HG03097 (cell line): ENCODE data around the gene FOLR1.

Source experiments
- ATAC-seq: cut with Tn5 transposase; IDR thresholded peaks from one replicate; pipeline ENCODE4 v1.9.1; 2021; ENCODE audit not compliant: unreplicated experiment, low FRiP score

The FOLR1 gene

GRCh38 chr11:72233773-72234513 is 42.0 kb downstream of the FOLR1 start:
- ATAC-seq: no peak

GRCh38 chr11:72234514-72234830 is 42.5 kb downstream of the FOLR1 start:
- ATAC-seq: no peak

DNA sequence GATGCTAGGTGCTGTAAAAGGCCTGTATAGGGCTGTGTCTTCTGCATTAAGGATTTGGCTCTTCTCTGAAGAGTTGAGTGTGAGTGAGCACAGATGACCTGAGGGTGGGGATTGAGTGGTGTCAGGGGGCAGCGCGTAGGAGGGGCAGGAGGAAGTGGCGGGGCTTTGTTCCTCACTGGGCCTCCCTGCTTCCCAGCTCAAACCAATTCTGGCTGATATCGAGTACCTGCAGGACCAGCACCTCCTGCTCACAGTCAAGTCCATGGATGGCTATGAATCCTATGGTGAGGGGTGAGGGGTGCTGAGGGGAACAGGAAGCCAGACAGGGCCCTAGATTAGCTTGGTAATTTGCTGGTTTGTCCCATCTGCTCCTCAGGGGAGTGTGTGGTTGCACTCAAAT is 43.0 kb downstream of the FOLR1 start:
- no peak for ATAC-seq

DNA sequence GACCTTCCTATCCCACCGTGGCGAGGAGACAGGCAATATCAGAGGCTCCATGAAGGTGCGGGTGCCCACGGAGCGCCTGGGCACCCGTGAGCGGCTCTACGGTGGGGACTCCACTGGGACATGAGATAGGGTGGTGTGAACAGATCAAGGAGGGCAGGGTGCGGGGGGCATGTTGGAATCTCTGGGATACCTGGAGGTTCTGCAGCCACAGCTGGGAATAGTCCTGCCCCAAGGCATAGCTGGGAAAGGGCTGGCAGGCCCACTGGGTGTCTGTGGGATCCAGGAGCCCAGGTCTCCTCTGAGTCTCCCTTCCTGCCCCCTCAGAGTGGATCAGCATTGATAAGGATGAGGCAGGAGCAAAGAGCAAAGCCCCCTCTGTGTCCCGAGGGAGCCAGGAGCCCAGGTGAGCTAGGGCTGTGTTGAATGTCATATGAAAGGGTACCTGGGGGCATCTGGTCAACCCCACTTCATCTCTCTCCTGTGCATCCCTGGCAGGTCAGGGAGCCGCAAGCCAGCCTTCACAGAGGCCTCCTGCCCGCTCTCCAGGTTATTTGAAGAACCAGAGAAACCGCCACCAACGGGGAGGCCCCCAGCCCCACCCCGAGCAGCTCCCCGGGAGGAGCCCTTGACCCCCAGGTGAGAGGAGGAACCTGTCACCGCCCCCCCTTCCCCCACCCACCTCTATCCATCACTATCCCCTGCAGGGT is 43.6 kb downstream of the FOLR1 start:
- ATAC-seq: no peak

DNA sequence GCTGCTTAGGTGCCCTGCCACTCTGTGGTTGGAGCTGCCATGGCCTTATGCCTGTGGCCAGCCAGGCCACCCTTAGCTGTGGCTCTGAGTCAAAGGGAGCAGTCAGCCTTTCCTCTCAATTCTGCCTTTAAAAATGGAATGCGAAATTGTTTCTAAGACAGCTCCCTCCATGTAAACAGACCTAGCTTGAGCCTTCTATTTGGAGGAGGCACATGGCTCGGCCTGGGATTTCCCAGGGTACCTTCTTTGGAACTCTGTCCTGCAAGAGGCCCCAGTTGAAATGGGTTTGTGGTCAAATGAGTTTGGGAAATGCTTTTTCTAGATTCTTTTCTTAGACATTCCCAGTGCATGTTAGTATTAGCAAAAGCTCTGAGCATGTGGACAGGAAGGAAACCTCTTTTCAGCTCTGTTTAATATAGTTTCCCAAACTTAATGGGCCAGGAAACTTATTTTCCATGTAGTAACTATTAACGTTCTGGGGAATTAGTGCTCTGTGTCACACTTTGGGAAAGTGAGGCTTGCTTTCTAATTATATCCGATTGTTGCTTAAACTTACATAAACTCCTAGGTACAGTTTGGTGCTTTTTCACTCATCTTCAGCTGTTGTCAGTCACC is 44.2 kb downstream of the FOLR1 start:
- no peak for ATAC-seq

- no peak for ATAC-seq
Measured at GRCh38 chr11:72236774-72237111, 44.8 kb downstream of the FOLR1 start.

GRCh38 chr11:72237112-72237931 is 45.4 kb downstream of the FOLR1 start:
- ATAC-seq: no peak

- ATAC-seq: no peak
Measured at GRCh38 chr11:72238040-72238450, 46.1 kb downstream of the FOLR1 start.

GRCh38 chr11:72238492-72239312 is 46.8 kb downstream of the FOLR1 start:
- ATAC-seq: no peak

DNA sequence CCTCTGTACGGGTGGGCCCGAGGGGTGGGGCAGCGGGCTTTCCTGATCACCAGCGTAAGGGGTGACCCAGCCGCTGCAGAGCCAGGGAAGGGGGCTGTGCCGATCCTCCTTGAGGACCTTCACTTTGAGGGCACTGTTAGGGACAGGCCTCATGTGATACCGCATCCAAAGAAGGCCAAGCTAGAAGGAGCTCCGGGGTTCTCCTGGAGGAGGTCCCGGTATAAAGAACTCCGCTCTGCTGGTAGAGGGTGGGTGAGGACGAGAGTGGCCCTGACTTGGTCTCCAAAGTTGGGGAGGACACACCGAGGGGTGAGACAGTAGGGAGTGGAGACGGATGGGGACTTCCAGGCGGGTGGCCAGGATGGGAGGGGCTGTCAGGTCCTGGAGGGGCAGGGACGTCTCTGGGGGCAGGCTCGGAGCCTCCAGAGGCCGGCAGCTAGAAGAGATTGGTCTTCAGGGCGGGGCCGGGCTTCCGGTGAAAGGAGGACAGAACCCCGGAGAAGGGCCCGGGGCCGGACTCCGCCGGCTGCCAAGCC is 47.4 kb downstream of the FOLR1 start:
- ATAC-seq: no peak

DNA sequence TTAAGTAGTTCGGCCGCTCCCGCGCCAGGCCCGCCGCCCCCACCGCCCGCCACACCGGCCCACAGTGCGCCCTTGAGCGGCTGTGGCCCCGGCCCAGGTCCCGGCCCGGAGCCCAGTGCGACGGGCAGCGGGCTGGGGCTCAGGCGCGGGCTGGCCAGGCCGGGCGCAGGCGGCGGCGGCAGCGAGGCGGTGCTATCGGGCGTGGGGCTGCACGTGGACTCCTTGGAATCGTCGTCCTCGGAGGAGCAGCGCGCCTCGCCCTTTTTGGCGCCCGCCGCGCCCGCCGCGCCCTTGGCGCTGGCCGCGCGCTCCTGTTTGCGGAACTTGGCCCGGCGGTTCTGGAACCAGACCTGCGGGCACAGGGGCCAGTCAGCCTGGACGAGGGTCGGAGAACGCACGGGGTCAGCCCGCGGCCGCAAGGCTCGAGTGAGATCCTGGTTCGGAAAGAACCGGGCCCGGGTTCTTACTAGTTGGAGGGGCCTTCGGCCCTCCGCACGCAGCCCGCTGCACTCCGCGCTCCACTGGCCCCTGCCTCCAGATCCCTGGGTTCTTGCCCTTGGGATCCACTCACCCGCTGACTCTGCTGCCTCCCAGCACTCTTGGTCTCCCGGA is 48.0 kb downstream of the FOLR1 start:
- ATAC-seq: no peak

DNA sequence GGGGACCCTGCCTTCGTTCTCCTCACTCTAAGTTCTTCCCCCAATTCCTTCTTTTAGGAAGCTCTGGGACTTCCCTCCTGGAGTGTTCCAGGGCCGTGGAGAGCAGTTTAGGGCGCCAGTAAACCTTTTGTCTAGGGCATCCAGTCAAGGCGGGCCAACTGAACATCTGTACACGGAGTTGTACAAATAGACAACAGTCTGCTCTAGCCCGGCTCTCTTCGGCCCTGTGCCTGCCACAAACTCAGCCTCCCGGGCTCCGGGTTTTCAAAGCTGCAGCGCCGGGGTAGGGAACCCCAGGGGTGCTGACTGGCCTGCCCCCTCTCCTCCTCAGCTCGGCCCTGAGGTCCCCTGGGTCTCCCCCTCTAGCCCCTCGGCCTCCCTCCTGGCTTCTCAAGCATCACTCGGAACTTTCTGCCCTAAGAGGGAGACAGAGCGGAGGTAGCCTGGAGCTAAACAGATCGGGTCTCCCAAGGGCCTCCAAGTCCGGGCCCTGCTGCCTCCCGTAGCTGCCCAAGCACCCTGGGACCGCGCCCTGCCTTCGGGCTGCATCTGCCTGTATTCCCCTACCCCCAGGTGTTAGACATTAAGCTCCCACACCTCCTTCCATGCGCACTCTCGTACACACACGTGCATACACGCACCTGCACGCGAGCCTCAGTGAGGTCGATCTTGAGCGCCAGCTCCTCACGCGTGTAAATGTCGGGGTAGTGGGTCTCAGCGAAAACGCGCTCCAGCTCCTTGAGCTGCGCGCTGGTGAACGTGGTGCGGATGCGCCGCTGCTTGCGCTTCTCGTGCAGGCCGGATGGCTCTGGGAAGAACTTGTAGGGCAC is 48.7 kb downstream of the FOLR1 start:
- ATAC-seq: no peak

GRCh38 chr11:72241291-72241781 is 49.4 kb downstream of the FOLR1 start:
- ATAC-seq: no peak

DNA sequence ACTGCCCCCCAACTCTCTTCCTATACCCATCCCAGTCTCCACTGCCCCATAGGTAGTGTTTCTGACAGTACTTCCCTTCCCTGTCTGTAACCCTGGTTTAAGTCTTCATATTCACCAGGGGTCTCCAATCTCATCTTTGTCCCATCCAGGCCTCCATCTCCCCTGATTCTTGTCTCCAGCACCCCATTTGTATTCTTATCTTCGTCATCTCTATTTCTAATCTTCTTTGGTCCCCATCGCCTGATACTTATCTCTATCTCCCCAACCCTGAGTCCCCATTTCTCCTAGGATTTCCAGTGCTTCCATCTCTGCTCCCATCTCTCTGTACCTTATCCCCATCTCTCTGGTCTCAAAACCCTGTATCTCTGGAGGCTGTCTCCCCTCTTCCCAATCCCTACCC is 50.2 kb downstream of the FOLR1 start:
- ATAC-seq: no peak

DNA sequence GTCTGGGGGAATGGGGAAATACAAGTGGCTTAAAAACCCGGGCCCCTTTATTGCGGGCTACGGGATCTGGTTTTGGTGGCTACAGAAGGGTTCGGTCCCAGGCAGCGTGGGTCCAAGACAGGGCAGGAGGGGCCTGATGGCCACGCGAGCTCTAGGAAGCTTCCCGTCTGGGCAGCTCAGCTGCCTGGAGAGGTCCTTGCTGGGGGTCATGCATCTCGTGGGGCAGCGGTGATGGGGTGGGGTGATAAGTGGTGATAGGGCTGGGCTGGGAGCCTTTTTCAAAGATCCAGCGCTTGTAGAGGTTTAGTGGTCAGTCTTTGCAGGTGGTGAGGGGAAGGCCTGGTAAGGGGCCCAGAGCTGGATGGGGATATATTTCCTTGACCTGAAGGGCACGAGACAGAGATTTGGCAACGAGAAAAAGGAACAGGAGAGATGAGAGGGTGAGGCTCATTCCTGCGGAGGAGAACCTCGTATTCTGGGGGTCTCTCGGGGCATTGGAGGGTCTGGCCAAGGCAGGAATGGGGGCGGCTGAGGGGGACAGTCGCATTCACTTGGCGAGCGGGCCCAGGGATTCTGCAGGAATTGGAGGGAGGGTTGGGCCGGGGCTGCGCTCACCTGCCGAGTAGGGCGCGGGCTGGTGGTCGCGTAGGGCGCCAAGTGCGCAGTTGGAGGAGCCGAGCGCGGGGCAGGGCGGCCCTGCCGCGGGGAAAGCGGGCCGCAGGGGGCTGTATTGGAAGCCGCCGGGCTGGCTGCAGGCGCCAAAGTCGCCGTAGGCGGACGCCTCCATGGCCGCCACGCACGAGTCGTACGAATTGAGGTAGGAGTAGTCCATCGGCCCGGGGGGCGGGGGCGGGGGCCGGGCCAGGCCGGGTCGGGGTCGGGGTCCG is 51.5 kb downstream of the FOLR1 start:
- no peak for ATAC-seq

DNA sequence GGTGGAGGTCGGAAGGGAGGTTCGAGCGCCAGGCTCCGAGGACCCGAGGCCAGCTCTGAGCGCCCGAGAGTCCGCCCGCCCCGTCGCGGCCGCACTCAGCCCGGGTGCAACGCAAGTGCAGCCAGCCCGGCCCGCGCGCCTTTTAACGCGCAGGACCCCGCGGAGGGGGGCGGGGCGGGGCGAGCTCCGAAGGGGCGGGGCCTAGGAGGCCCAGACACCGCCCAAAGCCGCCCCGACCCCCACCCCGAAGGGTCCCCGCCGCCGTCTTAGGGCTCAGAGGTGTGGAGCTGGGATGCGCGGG is 52.1 kb downstream of the FOLR1 start, which contains the start of gene PHOX2A:
TSS of gene PHOX2A (minus strand) at position 117 of the 301 bp plus-strand sequence. CDS start 172 bp downstream, outside the sequence.
- no peak for ATAC-seq

- no peak for ATAC-seq
Measured at GRCh38 chr11:72244361-72245262, 52.7 kb downstream of the FOLR1 start.
